Liver (tissue), 9 donors: ENCODE data around the gene UGGT2. TPM values are rescaled to one million over a fixed set of nuclear protein-coding genes. Genes with fewer than 3 reads are reported as not detected.

ENCODE experiments used
- DNase-seq: peaks from one replicate; pipeline ENCODE4 v3.0.0-alpha.2; 2017; ENCODE audit warnings: low spot score
- H3K27ac ChIP-seq, 2 donors: one replicate each; pipeline ENCODE4 v1.7.0; 2013; ENCODE audit warnings: inconsistent platforms in 2 of 2, low read length in 2 of 2, control low read depth in 1 of 2, low read depth in 1 of 2, mild to moderate bottlenecking in 1 of 2
- H3K27me3 ChIP-seq, 4 donors: one replicate each; pipeline versions ENCODE4 v1.6.1 to v1.7.0; 2013; ENCODE audit warnings: low read length in 3 of 4, inconsistent platforms in 1 of 4, mild to moderate bottlenecking in 1 of 4, moderate library complexity in 1 of 4; ENCODE audit not compliant: control insufficient read depth in 4 of 4, insufficient read depth in 4 of 4
- H3K36me3 ChIP-seq, 4 donors: one replicate each; pipeline versions ENCODE4 v1.6.1 to v1.7.0; 2013; ENCODE audit warnings: low read length in 3 of 4, mild to moderate bottlenecking in 3 of 4, low read depth in 1 of 4, moderate library complexity in 1 of 4; ENCODE audit not compliant: control insufficient read depth in 4 of 4, insufficient read depth in 3 of 4
- H3K4me1 ChIP-seq, 4 donors: one replicate each; pipeline versions ENCODE4 v1.6.1 to v1.7.0; 2013; ENCODE audit warnings: low read length in 3 of 4, mild to moderate bottlenecking in 3 of 4, moderate library complexity in 1 of 4; ENCODE audit not compliant: control insufficient read depth in 4 of 4, insufficient read depth in 4 of 4
- H3K4me3 ChIP-seq, 3 donors: one replicate each; pipeline versions ENCODE4 v1.6.1 to v1.7.0; 2013; ENCODE audit warnings: low read length in 3 of 3, control low read depth in 1 of 3, low read depth in 1 of 3, mild to moderate bottlenecking in 1 of 3
- H3K9ac ChIP-seq, 2 donors: one replicate each; pipeline ENCODE4 v1.7.0; 2013; ENCODE audit warnings: low read length in 2 of 2, mild to moderate bottlenecking in 2 of 2, moderate library complexity in 2 of 2, control low read depth in 1 of 2, low read depth in 1 of 2
- H3K9me3 ChIP-seq, 4 donors: one replicate each; pipeline versions ENCODE4 v1.6.1 to v1.7.0; 2013; ENCODE audit warnings: low read length in 3 of 4; ENCODE audit not compliant: control insufficient read depth in 4 of 4
- ATF3 ChIP-seq: IDR thresholded peaks from 2 replicates; pipeline ENCODE4 v1.6.1; 2016; ENCODE audit warnings: antibody characterized with exemption
- FOXA1 ChIP-seq: IDR thresholded peaks from 2 replicates; pipeline ENCODE4 v1.6.1; 2016; ENCODE audit warnings: antibody characterized with exemption
- FOXA2 ChIP-seq: IDR thresholded peaks from 2 replicates; pipeline ENCODE4 v1.6.1; 2016; ENCODE audit warnings: antibody characterized with exemption
- GABPA ChIP-seq, 2 donors: IDR thresholded peaks in 1 of 2; conservative IDR thresholded peaks in 1 of 2; 2 replicates each; pipeline ENCODE4 v1.6.1; 2016; ENCODE audit warnings: antibody characterized with exemption in 2 of 2, mild to moderate bottlenecking in 1 of 2, moderate library complexity in 1 of 2
- HNF4A ChIP-seq, 2 donors: conservative IDR thresholded peaks; 2 replicates each; pipeline ENCODE4 v1.6.1; 2016; ENCODE audit warnings: antibody characterized with exemption in 2 of 2, mild to moderate bottlenecking in 2 of 2
- HNF4G ChIP-seq: IDR thresholded peaks from 2 replicates; pipeline ENCODE4 v1.6.1; 2016; ENCODE audit warnings: antibody characterized with exemption
- JUND ChIP-seq, 2 donors: IDR thresholded peaks; 2 replicates each; pipeline ENCODE4 v1.6.1; 2016; ENCODE audit warnings: antibody characterized with exemption in 2 of 2
- MAX ChIP-seq: IDR thresholded peaks from 2 replicates; pipeline ENCODE4 v1.6.1; 2016; ENCODE audit warnings: antibody characterized with exemption
- RAD21 ChIP-seq, 2 donors: IDR thresholded peaks; 2 replicates each; pipeline ENCODE4 v1.6.1; 2016; ENCODE audit warnings: antibody characterized with exemption in 2 of 2, mild to moderate bottlenecking in 2 of 2
- REST ChIP-seq: IDR thresholded peaks from 2 replicates; pipeline ENCODE4 v1.6.1; 2016; ENCODE audit warnings: antibody characterized with exemption, mild to moderate bottlenecking
- RXRA ChIP-seq, 2 donors: IDR thresholded peaks; 2 replicates each; pipeline ENCODE4 v1.6.1; 2017 to 2018; ENCODE audit warnings: antibody characterized with exemption in 2 of 2, mild to moderate bottlenecking in 1 of 2
- SP1 ChIP-seq: IDR thresholded peaks from 2 replicates; pipeline ENCODE4 v1.6.1; 2018; ENCODE audit warnings: antibody characterized with exemption, mild to moderate bottlenecking
- TAF1 ChIP-seq: conservative IDR thresholded peaks from 2 replicates; pipeline ENCODE4 v1.6.1; 2016; ENCODE audit warnings: antibody characterized with exemption, mild to moderate bottlenecking
- YY1 ChIP-seq: IDR thresholded peaks from 2 replicates; pipeline ENCODE4 v1.6.1; 2016; ENCODE audit warnings: antibody characterized with exemption, mild to moderate bottlenecking
- ZBTB33 ChIP-seq: IDR thresholded peaks from 2 replicates; pipeline ENCODE4 v1.6.1; 2016; ENCODE audit warnings: antibody characterized with exemption
- WGBS: extraction: QIAGEN DNeasy Blood & Tissue Kit; methylation state at CpG from one replicate; pipeline ENCODE4 v1.1.7; 2013; 5-methylcytosine and 5-hydroxymethylcytosine counted together
- polyA plus RNA-seq, 2 donors: library from polyadenylated mRNA; stranded (reverse) in 1 of 2; unstranded in 1 of 2; fragments of 200-250 nt in 1 of 2; fragments of >200 nt in 1 of 2; fragmentation: Nextera tagmentation in 1 of 2; extraction: Ambion mirVana in 1 of 2; gene quantifications; one replicate each; pipeline versions ENCODE4 v1.2.1 to v1.2.3, GENCODE V29; 2013 to 2015
- total RNA-seq, 2 donors: library from RNA; depleted of rRNA; stranded (reverse); fragments of >200 nt; gene quantifications; one replicate each; pipeline ENCODE4 v1.2.3, GENCODE V29; 2014
- donor health status: healthy.
- donor health status: healthy.
- donor health status: healthy.
- donor health status: healthy.
- donor health status: healthy.

The UGGT2 gene
- total and polyA plus RNA-seq, 4 donors, result 5.6 to 23.0 (median 13.2) TPM

GRCh38 chr13:95956589-95957148 is 96.5 kb downstream of the UGGT2 start:
- no peaks in the 10 kb centered on the region for H3K36me3 ChIP-seq
- H3K27ac ChIP-seq, result no peak overlapping the region
- TF ChIP-seq FOXA2 (no peak), ZBTB33 (no peak), RXRA (IDR thresholded peaks at IDR 0.05) (no peak), RAD21 (IDR thresholded peaks at IDR 0.05) (no peak), SP1 (no peak), HNF4G (no peak)
- peaks cover 0 to 7% (median 0%) of the 10 kb centered on the region in 4 donors for H3K9me3 ChIP-seq
- no peak overlapping the region for H3K4me3 ChIP-seq
- no peaks in the 10 kb centered on the region for H3K4me1 ChIP-seq
- DNase-seq, result no peak
- H3K27me3 ChIP-seq, result no peaks in the 10 kb centered on the region
- no peak overlapping the region for H3K9ac ChIP-seq

- no peak for DNase-seq
- no peaks in the 10 kb centered on the region for H3K27me3 ChIP-seq
- no peak overlapping the region for H3K4me3 ChIP-seq
- no peak overlapping the region for H3K9ac ChIP-seq
- no peaks in the 10 kb centered on the region for H3K4me1 ChIP-seq
- peaks cover 0 to under 1% (median 0%) of the 10 kb centered on the region in 4 donors for H3K9me3 ChIP-seq
- WGBS, result 94% methylated on average over 3 of the region's 3 CpGs
- no peak overlapping the region for H3K27ac ChIP-seq
- H3K36me3 ChIP-seq, result no peaks in the 10 kb centered on the region
- TF ChIP-seq HNF4A (conservative IDR thresholded peaks at IDR 0.05) (no peak), REST (no peak), FOXA1 (no peak), RAD21 (IDR thresholded peaks at IDR 0.05) (no peak), ZBTB33 (no peak), YY1 (no peak), MAX (no peak), ATF3 (no peak), SP1 (no peak), TAF1 (no peak), JUND (IDR thresholded peaks at IDR 0.05) (no peak), HNF4G (no peak), GABPA (IDR thresholded peaks at IDR 0.05 in 1 of 2, conservative IDR thresholded peaks at IDR 0.05 in 1 of 2) (no peak)
These were observed 97.5 kb downstream of the UGGT2 start for GRCh38 chr13:95955719-95956118.
